CD14-positive monocyte (primary cell): ENCODE data around the gene PIGBOS1. TPM values are rescaled to one million over a fixed set of nuclear protein-coding genes. Genes with fewer than 3 reads are reported as not detected.
A peak's percentile ranks its signal among the peaks of the same experiment; 100 is the strongest.
"Not testable (repeated sequence)": the region's sequence is repeated elsewhere in the genome, so short reads cannot be mapped to it uniquely, and the experiment has no call there.

Experiments
- DNase-seq, 3 donors: peaks; one replicate each; pipeline ENCODE4 v3.0.0-alpha.2; 2011 to 2022
- H2AFZ ChIP-seq: 2 replicates; pipeline ENCODE4 v1.6.0; 2012; ENCODE audit warnings: mild to moderate bottlenecking, low read depth, low read length, inconsistent platforms; ENCODE audit not compliant: insufficient read depth, poor library complexity, severe bottlenecking
- H3K27ac ChIP-seq, 2 donors: 1 replicate in 1 of 2; 2 replicates in 1 of 2; pipeline ENCODE4 v1.5.1; 2012 to 2013; ENCODE audit warnings: low read length in 2 of 2, control low read depth in 1 of 2, inconsistent platforms in 1 of 2, low read depth in 1 of 2, mild to moderate bottlenecking in 1 of 2
- H3K27me3 ChIP-seq, 2 donors: one replicate each; pipeline versions ENCODE4 v1.6.0 to v1.6.1; 2011 to 2013; ENCODE audit warnings: low read length in 2 of 2; ENCODE audit not compliant: control insufficient read depth in 2 of 2, insufficient read depth in 2 of 2
- H3K36me3 ChIP-seq, 2 donors: replicated peaks in 1 of 2; 1 replicate in 1 of 2; 2 replicates in 1 of 2; pipeline versions ENCODE4 v1.5.1 to v1.6.1; 2012 to 2013; ENCODE audit warnings: low read length in 2 of 2, control low read depth in 1 of 2, inconsistent platforms in 1 of 2, mild to moderate bottlenecking in 1 of 2; ENCODE audit not compliant: insufficient read depth in 2 of 2, control insufficient read depth in 1 of 2
- H3K4me1 ChIP-seq, 2 donors: 1 replicate in 1 of 2; 2 replicates in 1 of 2; pipeline versions ENCODE4 v1.5.1 to v1.6.1; 2012 to 2013; ENCODE audit warnings: low read length in 2 of 2, control low read depth in 1 of 2, inconsistent platforms in 1 of 2, mild to moderate bottlenecking in 1 of 2, moderate library complexity in 1 of 2; ENCODE audit not compliant: insufficient read depth in 2 of 2, control insufficient read depth in 1 of 2
- H3K4me2 ChIP-seq: replicated peaks from 2 replicates; pipeline ENCODE3; 2012; ENCODE audit warnings: low read length, moderate library complexity, mild to moderate bottlenecking; ENCODE audit not compliant: poor library complexity, severe bottlenecking; ENCODE audit errors: extremely low read depth
- H3K4me3 ChIP-seq, 3 experiments: fragments of 200-600 bp in 1 of 3; sonication (generic) in 1 of 3; replicated peaks in 1 of 3; 1 replicate in 2 of 3; 2 replicates in 1 of 3; pipeline ENCODE4 v1.5.1; 2011 to 2013; ENCODE audit warnings: low read length in 3 of 3, mild to moderate bottlenecking in 3 of 3, control low read depth in 2 of 3, low read depth in 2 of 3, inconsistent platforms in 1 of 3, moderate library complexity in 1 of 3
- H3K79me2 ChIP-seq: 2 replicates; pipeline ENCODE4 v1.6.0; 2012; ENCODE audit warnings: mild to moderate bottlenecking, control low read depth, inconsistent platforms, low read length, moderate library complexity; ENCODE audit not compliant: insufficient read depth
- H3K9ac ChIP-seq: 2 replicates; pipeline ENCODE4 v1.6.0; 2017; ENCODE audit warnings: low read length, mild to moderate bottlenecking; ENCODE audit not compliant: insufficient read depth, poor library complexity, severe bottlenecking
- H3K9me3 ChIP-seq, 2 donors: replicated peaks in 1 of 2; 1 replicate in 1 of 2; 2 replicates in 1 of 2; pipeline versions ENCODE4 v1.5.1 to v1.6.1; 2012 to 2013; ENCODE audit warnings: low read length in 2 of 2, control low read depth in 1 of 2; ENCODE audit not compliant: control insufficient read depth in 1 of 2, insufficient read depth in 1 of 2
- H4K20me1 ChIP-seq: 2 replicates; pipeline ENCODE4 v1.6.0; 2012; ENCODE audit warnings: mild to moderate bottlenecking, low read length, control low read depth, moderate library complexity; ENCODE audit not compliant: insufficient read depth
- H3K27ac Mint-ChIP-seq, 7 donors: one replicate each; pipeline ENCODE4 v1.8.0; 2020; ENCODE audit warnings: mild to moderate bottlenecking in 7 of 7, mixed read lengths in 7 of 7, moderate library complexity in 6 of 7, inconsistent platforms in 2 of 7
- H3K27me3 Mint-ChIP-seq, 3 donors: one replicate each; pipeline ENCODE4 v1.8.0; 2021 to 2022; ENCODE audit warnings: low read depth in 3 of 3, mild to moderate bottlenecking in 3 of 3, mixed read lengths in 3 of 3, moderate library complexity in 3 of 3, inconsistent platforms in 1 of 3
- H3K36me3 Mint-ChIP-seq, 2 donors: one replicate each; pipeline ENCODE4 v1.8.0; 2020; ENCODE audit warnings: mixed read lengths in 2 of 2, inconsistent platforms in 1 of 2, mild to moderate bottlenecking in 1 of 2
- H3K4me1 Mint-ChIP-seq: one replicate; pipeline ENCODE4 v1.8.0; 2020; ENCODE audit warnings: mild to moderate bottlenecking, mixed read lengths
- H3K4me3 Mint-ChIP-seq, 2 donors: one replicate each; pipeline ENCODE4 v1.8.0; 2020; ENCODE audit warnings: mild to moderate bottlenecking in 2 of 2, mixed read lengths in 2 of 2, moderate library complexity in 1 of 2
- H3K9me3 Mint-ChIP-seq, 7 donors: one replicate each; pipeline ENCODE4 v1.8.0; 2020 to 2022; ENCODE audit warnings: mixed read lengths in 7 of 7, mild to moderate bottlenecking in 6 of 7, moderate library complexity in 6 of 7, inconsistent platforms in 2 of 7
- CTCF ChIP-seq: fragments of 200-600 bp; IDR thresholded peaks from one replicate; pipeline ENCODE4 v1.8.0; 2022; ENCODE audit warnings: antibody characterized with exemption, mild to moderate bottlenecking
- WGBS: methylation state at CpG from one replicate; pipeline ENCODE4 v1.1.5; 2013; ENCODE audit warnings: missing lambda C conversion rate; ENCODE audit not compliant: insufficient coverage; 5-methylcytosine and 5-hydroxymethylcytosine counted together
- intact Hi-C, 2 donors: fragments of 100-400 bp; cut with micrococcal nuclease; formaldehyde crosslinking; loops; one replicate each; pipeline versions ENCODE4 v1.15.0 to v1.15.1; 2023
- polyA plus RNA-seq, 3 donors: library from polyadenylated mRNA; depleted of rRNA in 1 of 3; unstranded in 2 of 3; stranded (reverse) in 1 of 3; fragments of 300-500 nt in 2 of 3; fragments of >200 nt in 1 of 3; fragmentation: Illumina TruSeq in 2 of 3; gene quantifications; 1 replicate in 2 of 3; 2 replicates in 1 of 3; pipeline ENCODE4 v1.2.3, GENCODE V29; 2012 to 2021

PIGBOS1 gene
- polyA plus RNA-seq, 3 donors = 29.4 to 69.7 (median 67.3) TPM

- Histone ChIP-seq H3K9ac (peak overlapping the region; percentile 98), H3K27me3 (no peaks in the 10 kb centered on the region), H3K27ac (peak overlapping the region; percentile 44 to 99), H3K9me3 (no peaks in the 10 kb centered on the region), H4K20me1 (no peaks in the 10 kb centered on the region), H2AFZ (peak overlapping the region; percentile 96), H3K4me2 (peak overlapping the region; percentile 95), H3K36me3 (no peaks in the 10 kb centered on the region), H3K4me3 (peak overlapping the region; percentile 72 to 99 (median 95)), H3K79me2 (peaks cover 71% of the 10 kb centered on the region), H3K4me1 (peaks cover 61 to 75% of the 10 kb centered on the region in 2 donors)
- no peak for DNase-seq
- peaks cover 69% of the 10 kb centered on the region for H3K4me1 Mint-ChIP-seq
- WGBS = no CpG with 5 or more reads among the region's 8 CpGs
- peak overlapping the region; percentile 94 to 96 for H3K4me3 Mint-ChIP-seq
- no peak for TF ChIP-seq CTCF
- intact Hi-C loops = loop anchor here in 1 of 2 donors (5.0 kb wide), 1 partner anchor 36 kb away; no protein-coding TSS in a partner anchor
- no peaks in the 10 kb centered on the region for H3K27me3 Mint-ChIP-seq
- peaks cover 17 to 32% of the 10 kb centered on the region in 2 donors for H3K36me3 Mint-ChIP-seq
- H3K27ac Mint-ChIP-seq = peak overlapping the region; percentile 93 to 99 (median 98)
- no peaks in the 10 kb centered on the region for H3K9me3 Mint-ChIP-seq
These were observed 30.8 kb downstream of the PIGBOS1 start for GRCh38 chr15:55288006-55288717.

GRCh38 chr15:55286442-55287189 is 32.3 kb downstream of the PIGBOS1 start:
- H2AFZ ChIP-seq, H3K36me3 ChIP-seq, DNase-seq, H3K9me3 Mint-ChIP-seq, H3K9ac ChIP-seq, H3K27me3 ChIP-seq, H3K27me3 Mint-ChIP-seq, H3K9me3 ChIP-seq: not testable (repeated sequence)
- Mint-ChIP-seq H3K27ac (peak overlapping the region; percentile 69 to 99 (median 84)), H3K4me3 (peak overlapping the region; percentile 37 to 96), H3K4me1 (peaks cover 75% of the 10 kb centered on the region), H3K36me3 (peaks cover 17 to 38% of the 10 kb centered on the region in 2 donors)
- Histone ChIP-seq H3K79me2 (peaks cover 85% of the 10 kb centered on the region), H4K20me1 (peaks cover 10% of the 10 kb centered on the region), H3K4me1 (peaks cover 71 to 81% of the 10 kb centered on the region in 2 donors), H3K4me3 (peak overlapping the region in 1 of 3 experiments; percentile 36), H3K4me2 (peak overlapping the region; percentile 57), H3K27ac (peak overlapping the region in 1 of 2 donors; percentile 99)
- intact Hi-C loops = loop anchor here in 1 of 2 donors (5.0 kb wide), 1 partner anchor 34 kb away; no protein-coding TSS in a partner anchor
- whole genome bisulfite sequencing = 100% methylated on average over 4 of the region's 10 CpGs
